BE2C (cell line): Measurements from ENCODE around the gene TMEM87B.

Experiments
- DNase-seq: peaks from one replicate; pipeline ENCODE4 v3.0.0-alpha.2; 2020
- H3K27me3 ChIP-seq: fragments of 250-450 bp; sonication (Bioruptor Pico); 2 replicates; pipeline ENCODE4 v1.5.1; 2020; ENCODE audit warnings: mild to moderate bottlenecking
- H3K36me3 ChIP-seq: fragments of 250-450 bp; sonication (Bioruptor Pico); 2 replicates; pipeline ENCODE4 v1.5.1; 2020; ENCODE audit warnings: mild to moderate bottlenecking
- H3K4me1 ChIP-seq: fragments of 250-450 bp; sonication (Bioruptor Pico); 2 replicates; pipeline ENCODE4 v1.5.1; 2020
- H3K4me3 ChIP-seq: 2 replicates; pipeline ENCODE4 v1.5.1; 2011; ENCODE audit warnings: low read depth, low read length
- H3K9me3 ChIP-seq: fragments of 250-450 bp; sonication (Bioruptor Pico); 2 replicates; pipeline ENCODE4 v1.5.1; 2020
- CTCF ChIP-seq: IDR thresholded peaks from 2 replicates; pipeline ENCODE4 v1.5.1; 2012; ENCODE audit warnings: mild to moderate bottlenecking, low read depth, low read length

Gene TMEM87B

GRCh38 chr2:112012556-112012955 lies 42.5 kb upstream of the TMEM87B start:
- no peaks in the 10 kb centered on the region for H3K27me3 ChIP-seq
- no peaks in the 10 kb centered on the region for H3K9me3 ChIP-seq
- no peaks in the 10 kb centered on the region; the same call in 1 of the 2 replicates for H3K4me1 ChIP-seq
- TF ChIP-seq CTCF, result no peak
- DNase-seq, result no peak
- no peaks in the 10 kb centered on the region for H3K36me3 ChIP-seq
- no peak overlapping the region for H3K4me3 ChIP-seq

- Histone ChIP-seq H3K4me3 (no peak overlapping the region), H3K4me1 (no peaks in the 10 kb centered on the region), H3K9me3 (no peaks in the 10 kb centered on the region), H3K36me3 (no peaks in the 10 kb centered on the region), H3K27me3 (no peaks in the 10 kb centered on the region)
- no peak for TF ChIP-seq CTCF
- no peak for DNase-seq
These were observed 36.2 kb upstream of the TMEM87B start for GRCh38 chr2:112018846-112019245.

GRCh38 chr2:112019569-112019982 lies 35.5 kb upstream of the TMEM87B start:
- H3K36me3 ChIP-seq, result no peaks in the 10 kb centered on the region
- no peaks in the 10 kb centered on the region for H3K9me3 ChIP-seq
- no peak overlapping the region for H3K4me3 ChIP-seq
- TF ChIP-seq CTCF, result no peak
- DNase-seq, result no peak
- no peaks in the 10 kb centered on the region for H3K4me1 ChIP-seq
- no peaks in the 10 kb centered on the region for H3K27me3 ChIP-seq

GRCh38 chr2:112020561-112020960 lies 34.5 kb upstream of the TMEM87B start:
- no peak for DNase-seq
- peak; percentile 43 for TF ChIP-seq CTCF
- H3K4me1 ChIP-seq, result no peaks in the 10 kb centered on the region
- no peaks in the 10 kb centered on the region for H3K9me3 ChIP-seq
- no peak overlapping the region for H3K4me3 ChIP-seq
- H3K36me3 ChIP-seq, result no peaks in the 10 kb centered on the region
- no peaks in the 10 kb centered on the region for H3K27me3 ChIP-seq

GRCh38 chr2:112021290-112021689 lies 33.8 kb upstream of the TMEM87B start:
- no peaks in the 10 kb centered on the region for H3K9me3 ChIP-seq
- H3K36me3 ChIP-seq, result no peaks in the 10 kb centered on the region
- no peak for DNase-seq
- TF ChIP-seq CTCF, result no peak
- no peaks in the 10 kb centered on the region for H3K27me3 ChIP-seq
- no peak overlapping the region for H3K4me3 ChIP-seq
- no peaks in the 10 kb centered on the region; the same call in 1 of the 2 replicates for H3K4me1 ChIP-seq

GRCh38 chr2:112021781-112022231 lies 33.3 kb upstream of the TMEM87B start:
- no peak for TF ChIP-seq CTCF
- no peak for DNase-seq
- H3K4me1 ChIP-seq, result peaks cover 4% of the 10 kb centered on the region; the same call in 1 of the 2 replicates

More at GRCh38 chr2:112021781-112022231, 33.3 kb upstream of the TMEM87B start:
- H3K36me3 ChIP-seq, result no peaks in the 10 kb centered on the region
- H3K9me3 ChIP-seq, result no peaks in the 10 kb centered on the region
- H3K27me3 ChIP-seq, result no peaks in the 10 kb centered on the region
- no peak overlapping the region for H3K4me3 ChIP-seq
